Measurements from ENCODE around the gene PMAIP1.

- TF ChIP-seq CTCF (IDR thresholded peaks at IDR 0.05): no peak
- TF ChIP-seq POLR2A (IDR thresholded peaks at IDR 0.05): no peak
Observed at GRCh38 chr18:59928201-59928600, 28.4 kb downstream of the PMAIP1 start.
